GM21786 (cell line): Measurements from ENCODE around the gene IGFL1.
"Not testable (repeated sequence)": the region's sequence is repeated elsewhere in the genome, so short reads cannot be mapped to it uniquely, and the experiment has no call there.

Experiments
- ATAC-seq: cut with Tn5 transposase; IDR thresholded peaks from one replicate; pipeline ENCODE4 v1.9.1; 2021; ENCODE audit not compliant: unreplicated experiment

IGFL1 gene

DNA sequence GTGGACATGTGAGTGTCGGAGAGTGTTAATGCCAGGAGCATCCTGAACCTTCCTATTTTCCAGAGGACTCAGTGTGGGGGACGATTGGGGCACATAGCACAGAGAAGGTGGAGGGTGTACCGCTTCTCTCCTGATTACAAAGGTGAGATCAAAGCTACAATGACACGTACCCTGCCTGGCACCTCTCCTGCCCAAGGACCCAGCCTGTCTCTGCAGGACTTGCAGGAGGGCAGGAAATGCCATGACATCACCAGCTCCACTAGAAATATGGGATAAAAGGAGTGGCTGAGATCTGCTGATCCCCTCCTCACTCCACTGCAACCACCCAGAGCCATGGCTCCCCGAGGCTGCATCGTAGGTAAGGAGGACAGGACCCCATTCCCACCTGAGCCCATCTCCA, at the start of gene IGFL1:
TSS of gene IGFL1 (plus strand) at position 301 of the 400 bp plus-strand sequence. CDS start at position 334, 33 bp downstream.
- no peak for ATAC-seq

DNA sequence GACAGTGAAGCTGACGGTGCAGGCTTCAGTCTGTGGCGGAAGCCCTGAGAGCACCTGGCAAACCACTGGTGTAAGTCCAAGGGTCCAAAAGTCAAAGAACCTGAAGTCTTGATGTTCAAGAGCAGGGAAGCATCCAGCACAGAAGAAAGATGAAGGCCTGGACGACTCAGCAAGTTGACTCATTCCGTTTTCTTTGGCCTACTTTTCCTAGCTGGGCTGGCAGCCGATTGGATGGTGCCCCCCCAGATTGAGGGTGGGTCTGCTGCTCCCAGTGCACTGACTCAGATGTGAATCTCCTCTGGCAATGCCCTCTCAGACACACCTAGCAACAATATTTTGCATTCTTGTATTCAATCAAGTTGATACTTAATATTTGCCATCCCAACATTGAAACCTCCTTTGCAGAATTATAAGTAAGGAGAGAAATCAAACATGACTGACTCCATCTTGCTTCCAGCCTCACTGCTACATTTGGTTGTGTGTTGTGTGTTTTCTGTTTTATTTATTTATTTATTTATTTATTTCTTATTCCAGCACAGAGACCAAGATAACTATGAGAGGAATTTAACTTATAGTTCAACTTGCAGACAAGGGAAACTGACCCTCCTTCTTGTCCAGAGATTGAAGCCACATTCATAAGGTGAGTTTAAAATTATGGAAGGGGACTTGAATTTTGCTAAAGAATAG, 48.7 kb upstream of the IGFL1 start:
- ATAC-seq = no peak

DNA sequence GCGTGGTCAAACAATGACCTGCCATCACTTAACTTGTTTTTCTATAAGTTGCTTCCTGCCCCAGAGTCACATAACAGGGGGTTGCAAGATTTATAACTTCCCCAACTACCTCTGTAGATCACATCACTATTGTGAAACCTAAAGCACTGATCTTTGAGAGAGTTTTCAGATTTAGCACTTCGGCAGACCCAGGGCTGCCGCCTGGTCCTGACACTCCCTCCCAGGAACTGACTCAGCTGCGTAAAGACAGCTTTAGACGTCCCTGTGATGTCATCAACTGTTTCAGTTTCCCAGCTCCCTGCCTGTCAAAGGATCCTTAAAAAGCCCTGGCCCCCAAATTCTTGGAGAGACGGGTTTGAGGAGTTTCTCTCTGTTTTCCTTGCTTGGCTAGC, 48.2 kb upstream of the IGFL1 start:
- no peak for ATAC-seq

DNA sequence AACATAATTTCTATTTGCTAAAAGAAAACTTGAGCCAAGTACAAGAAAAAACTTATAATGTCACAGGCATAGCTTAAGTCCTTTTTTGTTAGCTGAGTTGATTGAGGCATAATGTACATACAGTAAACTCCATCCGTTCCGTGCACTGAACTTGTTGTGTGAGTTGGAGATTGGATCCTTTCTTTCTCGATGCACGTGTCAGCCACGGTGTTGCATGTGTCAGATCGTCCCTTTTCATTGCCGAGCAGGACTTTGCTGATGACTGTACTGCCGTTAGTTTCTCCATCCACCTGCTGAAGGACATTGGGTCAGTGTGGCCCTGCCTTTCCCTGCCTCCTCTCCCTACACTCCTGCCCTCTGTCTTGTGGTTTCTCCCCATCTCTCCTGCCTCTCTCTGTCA, 47.1 kb upstream of the IGFL1 start:
- ATAC-seq = no peak

DNA sequence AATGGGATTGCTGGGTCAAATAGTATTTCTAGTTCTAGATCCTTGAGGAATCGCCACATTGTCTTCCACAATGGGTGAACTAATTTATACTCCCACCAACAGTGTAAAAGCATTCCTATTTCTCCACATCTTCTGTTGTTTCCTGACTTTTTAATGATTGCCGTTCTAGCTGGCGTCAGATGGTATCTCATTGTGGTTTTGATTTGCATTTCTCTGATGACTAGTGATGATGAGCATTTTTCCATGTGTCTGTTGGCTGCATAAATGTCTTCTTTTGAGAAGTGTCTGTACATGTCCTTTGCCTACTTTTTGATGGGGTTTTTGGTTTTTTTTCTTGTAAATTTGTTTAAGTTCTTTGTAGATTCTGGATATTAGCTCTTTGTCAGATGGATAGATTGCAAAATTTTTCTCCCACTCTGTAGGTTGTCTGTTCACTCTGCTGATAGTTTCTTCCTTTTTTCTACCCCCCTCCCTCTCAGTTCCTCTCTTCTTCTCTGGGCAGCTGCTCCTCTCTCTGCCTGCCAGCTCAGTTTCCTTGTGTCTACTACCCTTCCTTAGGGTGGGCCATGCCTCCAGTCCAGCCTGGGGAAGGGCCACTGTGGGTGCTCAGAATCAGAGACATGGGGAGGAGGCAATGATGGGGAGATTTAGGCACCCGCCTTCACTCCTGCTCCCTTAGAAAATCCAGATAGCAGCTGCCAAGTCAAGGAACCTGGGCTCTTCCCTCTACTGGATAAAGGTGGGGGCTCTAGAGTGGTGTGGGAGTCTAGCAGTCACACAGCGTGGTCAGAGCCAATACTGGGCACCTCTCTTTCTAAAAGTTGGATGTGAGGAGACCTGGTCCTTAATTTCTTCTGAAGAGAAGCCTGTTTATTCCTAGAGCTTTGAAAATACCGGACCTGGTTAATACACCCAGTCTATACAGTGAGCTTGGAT, 44.5 kb upstream of the IGFL1 start:
- not testable (repeated sequence) for ATAC-seq

DNA sequence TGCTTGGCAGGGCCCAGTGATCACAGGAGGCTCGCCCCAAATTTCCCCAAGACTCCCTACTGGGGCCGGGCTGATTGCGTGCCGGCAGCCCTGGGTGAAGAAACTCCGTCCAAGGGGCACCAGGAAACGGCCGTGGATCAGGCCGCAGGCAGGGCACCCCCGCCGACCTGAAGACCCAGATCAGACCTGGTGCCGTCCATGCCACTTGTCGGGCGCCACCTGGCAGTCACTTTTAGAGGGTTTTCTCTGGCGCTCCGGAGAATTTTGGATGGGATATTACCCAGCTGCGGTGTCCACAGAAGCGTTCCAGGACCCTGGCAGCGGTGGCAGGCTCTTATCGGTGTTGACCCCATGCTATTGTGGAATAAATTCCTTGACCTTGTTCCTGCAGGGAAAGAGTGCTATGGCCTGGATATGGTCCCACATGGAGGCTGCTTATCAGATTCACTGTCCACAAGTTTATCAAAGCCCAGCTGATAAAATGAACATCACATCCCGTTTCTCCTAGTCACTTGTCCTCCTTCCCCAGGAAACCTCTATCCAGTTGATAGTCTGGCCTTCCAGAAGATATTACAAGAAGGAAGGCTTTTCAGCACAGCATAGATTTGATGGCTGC, 43.3 kb upstream of the IGFL1 start:
- ATAC-seq = no peak

DNA sequence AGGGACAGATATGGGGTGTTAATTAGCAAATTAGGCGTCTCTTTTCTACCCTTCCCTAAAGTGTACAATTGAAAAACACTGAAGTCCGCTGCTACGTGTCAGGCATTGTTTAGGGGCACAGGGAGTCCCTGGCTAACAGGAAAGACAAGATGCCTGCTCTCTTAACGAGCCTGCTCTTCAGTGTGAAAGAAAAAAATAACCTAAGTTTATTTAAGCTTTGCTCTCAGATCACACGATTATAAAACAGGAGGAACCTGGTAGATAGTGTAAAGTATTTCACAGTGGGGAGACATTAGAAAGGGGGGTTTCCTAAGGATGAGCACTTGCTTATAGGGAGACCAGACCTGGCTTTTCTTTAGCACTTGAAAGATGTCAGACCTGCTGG, 42.8 kb upstream of the IGFL1 start:
- ATAC-seq = no peak

DNA sequence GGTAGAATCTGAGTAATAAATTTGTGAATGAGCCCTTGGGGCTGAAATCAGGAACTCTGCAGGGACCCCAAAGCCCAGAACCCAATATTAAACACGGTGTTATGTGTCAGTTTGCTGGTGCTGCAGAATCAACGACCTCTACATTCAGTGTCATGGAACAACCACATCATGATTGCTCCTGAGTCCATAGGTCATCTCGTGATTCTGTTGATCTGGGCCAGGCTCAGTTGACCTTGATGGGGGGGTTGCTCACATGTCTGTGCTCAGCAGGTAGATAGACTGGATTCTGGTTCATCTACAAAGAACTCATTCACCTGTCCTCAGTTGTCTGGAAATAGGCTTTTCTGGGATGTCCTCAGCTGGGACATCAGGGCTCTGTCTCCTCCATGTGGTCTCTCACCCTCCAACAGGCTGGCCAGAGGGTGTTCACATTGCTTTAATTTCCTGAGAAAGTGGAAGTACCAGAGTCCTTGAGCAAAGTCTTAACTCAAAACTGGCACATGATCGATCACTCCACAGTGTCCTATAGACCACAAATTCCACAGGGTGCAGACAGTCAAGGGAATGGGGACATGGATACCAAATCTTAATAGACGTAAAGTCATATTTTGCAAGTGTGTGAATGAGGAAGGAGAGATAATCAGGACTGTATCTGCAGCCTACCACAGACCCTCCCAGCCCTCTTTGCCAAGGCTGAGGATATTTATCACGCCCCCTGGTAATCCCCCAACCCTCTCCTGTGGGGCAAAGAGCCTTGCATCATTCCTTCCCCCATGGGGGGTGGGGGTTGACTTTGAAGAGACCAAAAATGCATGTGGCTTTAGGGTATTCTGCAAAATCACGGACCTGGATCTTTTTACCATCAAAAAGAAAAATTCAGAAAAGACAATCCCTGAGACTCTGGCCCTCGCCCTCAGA, 39.3 kb upstream of the IGFL1 start:
- no peak for ATAC-seq

DNA sequence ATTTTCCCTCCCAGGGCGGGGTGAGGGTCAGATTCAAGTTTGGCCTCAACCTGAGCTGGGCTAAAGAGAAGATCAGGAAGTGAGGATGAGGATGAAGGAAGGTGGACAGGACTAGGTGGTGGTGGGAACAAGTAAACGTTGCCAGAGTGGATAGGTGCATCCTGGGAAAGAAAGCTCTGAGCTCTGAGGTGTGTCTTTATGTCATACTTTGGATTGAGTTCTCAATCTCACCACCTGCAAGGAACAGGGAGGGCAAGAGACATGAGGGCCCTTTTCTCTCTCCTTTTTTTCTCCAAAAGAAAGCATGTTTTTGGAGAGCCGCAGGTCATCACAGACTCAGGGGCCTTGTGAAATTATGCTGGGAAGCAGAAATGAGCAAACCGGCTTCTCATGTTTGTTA, 38.2 kb upstream of the IGFL1 start:
- ATAC-seq = no peak

DNA sequence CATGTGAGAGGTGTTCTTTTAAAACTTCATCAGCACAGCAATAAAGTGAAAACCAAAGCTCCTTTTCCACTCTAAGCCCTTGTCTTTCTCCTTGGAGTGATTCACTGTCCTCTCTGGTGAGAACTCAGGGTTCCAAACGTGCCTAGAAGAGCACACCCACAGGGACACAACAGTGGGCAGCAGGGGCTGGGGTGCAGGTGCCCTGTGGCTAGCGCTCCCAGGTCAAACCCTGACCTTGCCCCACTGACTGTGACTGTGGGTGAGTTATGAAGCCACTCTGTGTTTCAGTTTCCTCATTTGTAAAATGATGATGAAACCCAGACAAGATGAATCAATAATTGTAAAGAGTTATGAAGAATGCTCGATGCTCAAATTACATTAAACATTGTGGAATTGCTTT, 37.6 kb upstream of the IGFL1 start:
- no peak for ATAC-seq

DNA sequence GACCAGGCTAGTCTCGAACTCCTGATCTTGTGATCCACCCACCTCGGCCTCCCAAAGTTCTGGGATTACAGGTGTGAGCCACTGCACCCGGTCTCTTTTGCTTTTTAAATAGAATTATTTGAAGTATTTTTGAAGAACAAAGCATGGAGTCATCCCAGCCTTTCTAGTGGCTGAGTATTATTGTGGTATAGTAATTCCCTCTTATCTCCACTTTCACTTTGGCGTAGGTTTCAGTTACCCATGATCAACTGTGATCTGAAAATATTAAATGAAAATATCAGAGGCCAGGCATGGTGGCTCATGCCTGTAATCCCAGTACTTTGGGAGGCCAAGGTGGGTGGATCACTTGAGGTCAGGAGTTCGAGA, 36.9 kb upstream of the IGFL1 start:
- not testable (repeated sequence) for ATAC-seq

DNA sequence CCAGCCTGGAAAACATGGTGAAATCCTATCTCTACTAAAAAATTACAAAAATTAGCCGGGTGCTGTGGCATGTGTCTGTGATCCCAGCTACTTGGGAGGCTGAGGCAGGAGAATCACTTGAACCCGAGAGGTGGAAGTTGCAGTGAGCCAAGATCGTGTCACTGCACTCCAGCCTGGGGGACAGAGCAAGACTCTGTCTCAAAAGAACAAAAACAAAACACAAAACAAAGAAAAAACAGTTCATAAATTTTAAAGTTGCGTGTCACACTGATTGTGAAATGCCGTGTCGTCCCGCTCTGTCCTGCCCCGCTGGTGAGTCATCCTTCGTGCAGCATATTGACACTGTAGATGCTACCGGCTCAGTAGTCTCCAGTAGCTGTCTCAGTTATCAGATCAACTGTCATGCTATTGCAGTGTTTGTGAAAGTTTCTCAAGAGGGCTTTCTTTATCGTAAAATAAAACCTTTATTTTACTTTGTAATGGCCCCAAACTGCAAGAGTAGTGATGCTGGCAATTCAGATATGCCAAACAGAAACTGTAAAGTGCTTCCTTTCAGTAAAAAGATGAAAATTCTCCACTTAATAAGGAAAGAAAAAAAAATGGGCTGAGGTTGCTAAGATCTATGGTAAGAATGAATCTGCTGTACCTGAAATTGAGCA, 36.4 kb upstream of the IGFL1 start:
- ATAC-seq = no peak

DNA sequence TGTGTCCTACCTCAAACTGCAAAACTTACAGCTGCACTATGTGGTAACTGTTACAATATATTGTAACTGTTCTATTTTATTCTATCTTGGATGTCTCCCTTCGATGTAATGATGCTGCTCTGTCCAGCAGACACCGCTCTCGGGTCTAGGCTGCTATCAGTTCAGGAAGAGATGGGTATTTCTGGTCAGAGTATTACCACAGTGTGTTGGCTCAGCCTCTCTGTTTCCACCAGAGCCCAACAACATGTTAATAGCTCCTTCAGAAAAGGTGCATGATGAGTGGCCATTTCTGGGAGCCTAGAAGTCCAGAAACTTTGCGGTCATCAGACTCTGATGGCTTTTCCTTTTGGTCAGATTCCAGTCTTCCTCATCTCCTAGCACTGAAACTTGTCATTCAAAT, 35.9 kb upstream of the IGFL1 start:
- ATAC-seq = no peak

DNA sequence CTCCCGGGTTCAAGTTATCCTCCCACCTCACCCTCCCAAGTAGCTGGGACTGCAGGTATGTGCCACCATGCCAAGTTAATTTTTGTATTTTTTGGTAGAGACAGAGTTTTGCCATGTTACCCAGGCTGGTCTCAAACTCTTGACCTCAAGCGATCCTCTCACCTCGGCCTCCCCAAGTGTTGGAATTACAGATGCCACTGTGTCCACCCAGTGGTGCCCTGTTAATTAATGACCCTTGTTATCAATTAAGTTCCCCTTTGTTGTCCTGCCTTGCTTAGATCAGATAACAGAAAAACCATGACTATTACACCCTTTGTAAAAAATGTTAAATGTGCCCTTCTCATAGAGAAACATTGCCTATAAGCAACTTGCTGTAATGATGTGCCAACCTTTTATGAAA, 34.4 kb upstream of the IGFL1 start:
- no peak for ATAC-seq

DNA sequence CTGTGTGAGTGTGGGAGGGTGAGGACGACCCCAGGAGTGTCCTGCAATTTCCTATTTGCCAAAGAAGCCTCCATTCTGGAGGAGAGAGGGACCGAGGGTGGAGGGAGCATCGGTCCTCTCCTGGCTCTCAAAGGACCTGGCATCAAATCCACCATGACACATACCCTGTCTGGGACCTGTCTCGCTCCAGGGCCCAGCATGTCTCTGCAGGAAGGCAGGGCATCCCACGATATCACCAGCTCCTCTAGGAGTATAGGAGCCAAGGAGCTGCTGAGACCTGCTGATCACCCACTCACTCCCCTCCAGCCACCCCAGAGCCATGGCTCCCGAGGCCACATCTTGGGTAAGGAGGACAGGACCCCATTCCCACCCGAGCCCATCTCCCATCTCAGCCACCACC, 33.6 kb upstream of the IGFL1 start:
- ATAC-seq = not testable (repeated sequence)

DNA sequence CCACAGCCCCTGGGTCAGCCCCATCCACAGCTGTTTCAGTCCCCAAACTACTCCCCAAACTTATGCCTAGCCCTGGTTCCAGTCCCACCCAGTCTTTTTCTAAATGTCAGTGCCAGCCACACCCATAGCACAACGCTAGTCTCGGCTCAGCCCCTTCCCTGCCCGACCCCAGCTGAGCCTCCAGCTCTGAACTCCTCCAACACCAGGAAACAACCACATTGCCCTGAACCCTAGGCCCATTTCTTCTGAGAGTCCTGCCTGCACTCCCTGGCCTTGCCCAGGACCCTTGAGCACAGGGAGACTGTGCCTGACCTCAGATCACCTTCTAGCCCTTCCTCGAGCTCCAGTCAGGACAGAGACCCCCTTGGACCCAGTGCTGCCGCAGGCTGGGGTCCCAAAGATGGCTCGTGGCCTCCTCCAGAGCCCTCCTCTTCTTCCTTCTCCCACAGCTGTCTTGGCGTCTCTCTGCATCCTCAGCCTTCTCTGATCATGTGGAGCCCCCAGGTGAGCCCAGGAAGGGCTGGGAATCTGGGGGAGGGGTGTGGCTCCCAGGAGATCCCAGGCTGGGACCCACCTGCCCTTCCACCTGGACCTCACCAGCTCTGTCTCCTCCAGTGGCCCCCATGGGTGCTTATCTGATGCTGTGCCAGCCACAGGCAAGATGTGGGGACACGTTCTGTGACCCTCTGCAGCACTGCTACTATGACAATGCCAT, 33.0 kb upstream of the IGFL1 start:
- ATAC-seq = no peak

DNA sequence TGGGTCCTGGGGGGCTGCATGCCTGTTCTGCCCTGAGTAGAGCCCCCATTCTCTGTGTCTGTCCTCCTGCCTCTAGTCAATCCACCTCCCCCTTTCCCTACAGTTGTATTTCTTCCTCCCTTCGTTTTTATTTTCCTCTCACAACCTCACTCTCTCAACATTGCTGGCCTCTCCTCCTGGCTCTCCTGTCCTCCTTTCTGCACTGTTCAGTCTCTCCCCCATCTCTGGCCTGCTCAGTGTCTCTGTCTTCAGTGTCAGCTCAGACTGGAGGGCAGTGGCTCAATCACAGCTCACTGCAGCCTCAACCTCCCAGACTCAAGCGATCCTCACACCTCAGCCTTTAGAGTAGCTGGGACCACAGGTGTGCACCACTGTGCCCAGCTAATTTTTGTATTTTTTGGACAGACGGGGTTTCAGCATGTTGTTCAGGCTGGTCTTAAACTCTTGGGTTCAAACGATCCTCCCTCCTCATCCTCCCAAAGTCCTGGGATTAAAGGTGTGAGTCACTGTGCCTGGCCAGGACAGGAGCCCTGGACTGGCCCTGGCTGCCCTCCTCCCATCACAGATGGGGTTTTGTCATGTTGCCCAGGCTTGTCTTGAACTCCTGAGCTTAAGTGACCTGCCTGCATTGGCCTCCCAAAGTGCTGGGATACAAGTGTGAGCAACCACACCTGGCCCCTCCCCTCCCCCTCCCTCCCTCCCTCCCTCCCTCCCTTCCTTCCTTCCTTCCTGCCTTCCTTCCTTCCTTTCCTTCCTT, 32.0 kb upstream of the IGFL1 start:
- no peak for ATAC-seq

DNA sequence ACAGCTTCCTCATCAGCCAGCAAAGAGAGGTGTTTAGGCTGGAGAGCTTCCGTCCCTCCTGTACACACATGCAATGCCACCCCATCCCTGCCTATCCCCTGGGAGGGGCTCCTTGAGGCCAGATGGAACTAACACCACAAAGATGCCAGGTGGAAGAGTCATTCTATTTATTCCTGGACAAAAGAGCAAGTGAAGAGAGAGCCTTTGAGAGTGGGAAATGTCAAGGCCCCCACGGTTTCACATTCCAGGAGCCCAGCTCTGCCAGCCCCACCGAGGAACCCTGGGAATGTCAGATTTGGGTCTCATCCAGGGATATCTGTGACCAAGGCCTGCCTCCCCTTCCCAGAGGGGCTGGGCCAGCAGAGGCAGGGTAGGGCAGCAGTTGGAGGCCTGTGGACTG, 30.8 kb upstream of the IGFL1 start:
- no peak for ATAC-seq
